ENCODE results near the gene ADGRD2. TPM values are rescaled to one million over a fixed set of nuclear protein-coding genes. Genes with fewer than 3 reads are reported as not detected.

ADGRD2 gene
- total RNA-seq, 1 experiment from 2014 or later, result not detected

- H3K9ac ChIP-seq (ENCODE audit: low read length), result no peak overlapping the region
- H3K4me2 ChIP-seq (ENCODE audit: low read depth, low read length, poor library complexity, severe bottlenecking), result no peak overlapping the region
- no peaks in the 10 kb centered on the region for H4K20me1 ChIP-seq (ENCODE audit: insufficient read depth, low read depth, low read length)
- H2AFZ ChIP-seq (ENCODE audit: low read length), result no peak overlapping the region
- no peak overlapping the region for H3K27ac ChIP-seq (ENCODE audit: low read length)
- H3K9me2 ChIP-seq (replicated peaks; ENCODE audit: insufficient read depth, low read length), result no peaks in the 10 kb centered on the region
- H3K36me3 ChIP-seq (ENCODE audit: insufficient read depth, low read length), result no peaks in the 10 kb centered on the region
- no peak overlapping the region for H3K4me3 ChIP-seq (ENCODE audit: low read length)
- H3K4me1 ChIP-seq (ENCODE audit: low read length), result no peaks in the 10 kb centered on the region
- H3K79me2 ChIP-seq (ENCODE audit: low read length), result no peaks in the 10 kb centered on the region
- no peak for DNase-seq
- H3K27me3 ChIP-seq (ENCODE audit: low read length), result no peaks in the 10 kb centered on the region
- no peaks in the 10 kb centered on the region for H3K9me3 ChIP-seq (ENCODE audit: low read length)
Measured at GRCh38 chr9:124500796-124501611, 50.8 kb downstream of the ADGRD2 start.

- H3K36me3 ChIP-seq (ENCODE audit: insufficient read depth, low read length), result no peaks in the 10 kb centered on the region
- H3K9me3 ChIP-seq (ENCODE audit: low read length), result no peaks in the 10 kb centered on the region
- H3K27me3 ChIP-seq (ENCODE audit: low read length), result no peaks in the 10 kb centered on the region
- no peaks in the 10 kb centered on the region for H3K9me2 ChIP-seq (replicated peaks; ENCODE audit: insufficient read depth, low read length)
- no peak overlapping the region for H3K9ac ChIP-seq (ENCODE audit: low read length)
- H2AFZ ChIP-seq (ENCODE audit: low read length), result no peak overlapping the region
- H3K4me3 ChIP-seq (ENCODE audit: low read length), result no peak overlapping the region
- H3K79me2 ChIP-seq (ENCODE audit: low read length), result no peaks in the 10 kb centered on the region
- no peak overlapping the region for H3K4me2 ChIP-seq (ENCODE audit: low read depth, low read length, poor library complexity, severe bottlenecking)
- no peak overlapping the region for H3K27ac ChIP-seq (ENCODE audit: low read length)
- DNase-seq, result no peak
- no peaks in the 10 kb centered on the region for H3K4me1 ChIP-seq (ENCODE audit: low read length)
- no peaks in the 10 kb centered on the region for H4K20me1 ChIP-seq (ENCODE audit: insufficient read depth, low read depth, low read length)
Measured at GRCh38 chr9:124501771-124502320, 51.6 kb downstream of the ADGRD2 start.

DNA sequence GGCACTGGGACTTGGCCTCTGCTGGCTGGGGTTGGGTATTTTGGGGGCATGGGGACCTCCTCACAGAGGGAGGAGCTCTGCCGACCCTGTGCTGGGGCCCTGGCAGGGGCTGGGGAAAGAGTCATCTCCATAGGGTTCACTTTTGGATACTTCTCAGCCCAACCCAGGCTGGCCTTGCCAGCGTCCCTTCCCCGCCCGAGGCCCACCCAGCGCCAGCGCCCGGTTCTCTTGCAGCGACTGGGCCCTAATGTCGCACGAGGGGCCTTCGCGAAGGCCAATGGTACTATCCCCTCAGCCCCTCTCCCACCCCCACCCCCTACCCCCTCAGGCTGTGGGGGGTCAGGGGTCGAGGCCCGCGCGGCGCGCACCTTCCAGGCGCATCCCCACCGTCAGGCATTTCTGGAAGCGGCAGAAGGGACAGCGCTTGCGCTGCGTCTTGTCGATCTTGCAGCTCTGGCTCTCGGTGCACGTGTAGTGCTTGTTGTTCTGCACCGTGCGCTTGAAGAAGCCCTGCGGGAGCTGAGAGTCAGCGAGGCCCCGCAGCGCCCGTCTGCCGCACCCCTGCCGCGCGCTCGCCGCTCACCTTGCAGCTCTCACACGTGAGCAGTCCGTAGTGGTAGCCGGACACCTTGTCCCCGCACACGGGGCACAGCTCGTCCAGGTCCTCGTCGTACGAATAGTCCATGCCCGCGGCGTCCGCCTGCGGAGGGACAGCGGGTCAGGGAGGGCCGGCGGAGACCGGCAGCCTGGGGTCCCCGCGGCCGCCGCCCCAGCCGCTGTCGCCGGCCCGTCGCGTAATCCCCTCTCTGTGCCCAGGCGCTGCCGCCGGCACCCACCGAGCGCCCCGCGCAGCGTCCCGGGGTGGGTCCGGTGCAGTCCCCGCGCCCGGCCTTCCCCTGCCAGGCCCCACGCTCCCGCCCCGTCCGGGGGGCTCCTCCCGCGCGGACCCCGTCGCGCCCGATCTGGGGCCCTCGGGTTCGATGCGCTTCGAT lies 52.8 kb downstream of the ADGRD2 start:
- Histone ChIP-seq H3K9me3 (ENCODE audit: low read length) (no peaks in the 10 kb centered on the region), H3K27ac (ENCODE audit: low read length) (no peak overlapping the region), H3K79me2 (ENCODE audit: low read length) (no peaks in the 10 kb centered on the region), H3K9ac (ENCODE audit: low read length) (no peak overlapping the region), H3K9me2 (replicated peaks; ENCODE audit: insufficient read depth, low read length) (no peaks in the 10 kb centered on the region), H3K4me1 (ENCODE audit: low read length) (no peaks in the 10 kb centered on the region), H3K4me2 (ENCODE audit: low read depth, low read length, poor library complexity, severe bottlenecking) (no peak overlapping the region), H4K20me1 (ENCODE audit: insufficient read depth, low read depth, low read length) (no peaks in the 10 kb centered on the region), H3K27me3 (ENCODE audit: low read length) (no peaks in the 10 kb centered on the region), H2AFZ (ENCODE audit: low read length) (no peak overlapping the region), H3K4me3 (ENCODE audit: low read length) (no peak overlapping the region), H3K36me3 (ENCODE audit: insufficient read depth, low read length) (no peaks in the 10 kb centered on the region)
- no peak for DNase-seq

- H3K4me3 ChIP-seq (ENCODE audit: low read length), result no peak overlapping the region
- no peaks in the 10 kb centered on the region for H3K79me2 ChIP-seq (ENCODE audit: low read length)
- no peaks in the 10 kb centered on the region for H3K27me3 ChIP-seq (ENCODE audit: low read length)
- no peak for DNase-seq
- no peak overlapping the region for H2AFZ ChIP-seq (ENCODE audit: low read length)
- H3K4me1 ChIP-seq (ENCODE audit: low read length), result no peaks in the 10 kb centered on the region
- H3K9me2 ChIP-seq (replicated peaks; ENCODE audit: insufficient read depth, low read length), result no peaks in the 10 kb centered on the region
- no peak overlapping the region for H3K4me2 ChIP-seq (ENCODE audit: low read depth, low read length, poor library complexity, severe bottlenecking)
- H3K27ac ChIP-seq (ENCODE audit: low read length), result no peak overlapping the region
- no peaks in the 10 kb centered on the region for H4K20me1 ChIP-seq (ENCODE audit: insufficient read depth, low read depth, low read length)
- no peaks in the 10 kb centered on the region for H3K9me3 ChIP-seq (ENCODE audit: low read length)
- H3K36me3 ChIP-seq (ENCODE audit: insufficient read depth, low read length), result no peaks in the 10 kb centered on the region
- H3K9ac ChIP-seq (ENCODE audit: low read length), result no peak overlapping the region
Measured at GRCh38 chr9:124503713-124504529, 53.7 kb downstream of the ADGRD2 start.

GRCh38 chr9:124504530-124505005 lies 54.3 kb downstream of the ADGRD2 start:
- H3K4me1 ChIP-seq (ENCODE audit: low read length), result no peaks in the 10 kb centered on the region
- H3K27me3 ChIP-seq (ENCODE audit: low read length), result no peaks in the 10 kb centered on the region
- no peak overlapping the region for H3K9ac ChIP-seq (ENCODE audit: low read length)
- no peaks in the 10 kb centered on the region for H3K9me2 ChIP-seq (replicated peaks; ENCODE audit: insufficient read depth, low read length)
- no peak overlapping the region for H3K4me3 ChIP-seq (ENCODE audit: low read length)
- H3K4me2 ChIP-seq (ENCODE audit: low read depth, low read length, poor library complexity, severe bottlenecking), result no peak overlapping the region
- H3K36me3 ChIP-seq (ENCODE audit: insufficient read depth, low read length), result no peaks in the 10 kb centered on the region
- no peak overlapping the region for H3K27ac ChIP-seq (ENCODE audit: low read length)
- no peaks in the 10 kb centered on the region for H3K9me3 ChIP-seq (ENCODE audit: low read length)
- no peaks in the 10 kb centered on the region for H3K79me2 ChIP-seq (ENCODE audit: low read length)
- no peaks in the 10 kb centered on the region for H4K20me1 ChIP-seq (ENCODE audit: insufficient read depth, low read depth, low read length)
- H2AFZ ChIP-seq (ENCODE audit: low read length), result no peak overlapping the region
- no peak for DNase-seq

DNA sequence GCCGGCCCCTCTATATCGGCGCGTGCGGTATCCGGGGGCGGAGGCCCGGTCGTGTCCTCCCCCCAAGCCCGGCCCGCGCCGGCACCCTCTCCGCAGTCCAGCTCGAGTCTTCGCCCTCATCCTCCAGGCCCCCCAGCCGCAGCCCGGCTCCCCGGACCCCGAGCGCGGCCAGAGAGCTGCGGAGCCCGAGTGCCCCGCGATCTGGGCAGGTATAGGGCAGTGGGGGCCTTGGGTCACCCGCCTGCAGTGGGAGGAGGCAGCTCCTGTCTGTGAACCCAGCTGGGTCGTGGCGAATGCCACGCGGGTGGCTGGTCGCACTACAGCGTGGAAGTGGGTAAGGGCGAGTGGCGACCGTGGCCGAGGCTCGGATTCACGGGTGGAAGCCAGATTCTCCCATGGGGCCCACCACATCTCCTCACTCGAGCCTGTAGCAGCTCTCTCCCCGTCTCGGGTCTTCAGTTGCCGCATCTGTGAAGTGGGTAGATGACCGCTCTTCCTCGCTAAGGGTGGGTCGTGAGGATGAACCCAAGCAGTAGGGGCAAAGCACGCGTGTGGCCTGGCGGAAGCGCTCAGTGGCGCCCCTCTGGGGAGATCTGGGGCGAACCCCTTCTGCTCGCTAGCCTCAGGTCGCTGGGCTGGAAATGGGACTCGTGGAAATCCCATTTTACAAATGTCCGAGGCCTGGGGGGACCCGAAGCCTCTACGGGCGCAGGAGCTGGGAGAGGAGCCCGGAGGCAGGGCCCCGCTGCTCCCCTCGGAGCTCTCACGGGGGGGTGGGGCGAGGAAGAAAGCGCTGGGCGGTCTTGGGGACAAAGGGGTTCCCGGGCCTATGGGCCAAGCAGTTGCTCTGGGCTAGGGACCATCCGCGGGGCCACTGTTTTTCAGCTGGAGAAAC lies 55.0 kb downstream of the ADGRD2 start:
- DNase-seq, result no peak
- Histone ChIP-seq H3K27ac (ENCODE audit: low read length) (no peak overlapping the region), H3K4me2 (ENCODE audit: low read depth, low read length, poor library complexity, severe bottlenecking) (no peak overlapping the region), H3K36me3 (ENCODE audit: insufficient read depth, low read length) (no peaks in the 10 kb centered on the region), H2AFZ (ENCODE audit: low read length) (no peak overlapping the region), H3K79me2 (ENCODE audit: low read length) (no peaks in the 10 kb centered on the region), H3K9me2 (replicated peaks; ENCODE audit: insufficient read depth, low read length) (no peaks in the 10 kb centered on the region), H4K20me1 (ENCODE audit: insufficient read depth, low read depth, low read length) (no peaks in the 10 kb centered on the region), H3K9ac (ENCODE audit: low read length) (no peak overlapping the region), H3K9me3 (ENCODE audit: low read length) (no peaks in the 10 kb centered on the region), H3K4me3 (ENCODE audit: low read length) (no peak overlapping the region), H3K27me3 (ENCODE audit: low read length) (no peaks in the 10 kb centered on the region), H3K4me1 (ENCODE audit: low read length) (no peaks in the 10 kb centered on the region)

DNA sequence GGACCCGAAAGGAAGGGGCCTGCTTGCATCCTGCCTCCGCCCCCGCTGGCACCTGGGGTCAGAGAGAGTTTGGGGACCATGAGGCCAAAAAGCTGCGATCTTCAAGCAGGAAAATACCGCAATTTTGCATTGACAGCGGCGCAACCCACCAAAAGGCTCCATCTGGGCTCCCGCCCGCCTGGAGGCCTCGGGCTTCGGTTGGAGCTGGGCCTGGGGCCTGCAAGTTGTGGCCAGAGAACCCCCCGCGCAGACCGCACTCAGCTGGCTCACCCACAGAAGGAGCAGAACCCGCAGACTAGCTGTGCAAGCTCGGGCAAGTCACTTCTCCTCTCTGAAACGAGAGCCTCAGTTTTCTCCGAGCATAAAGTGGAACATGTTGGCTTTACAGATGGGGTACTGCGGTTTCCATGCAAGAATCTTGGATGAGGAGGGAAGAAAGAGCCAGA lies 55.7 kb downstream of the ADGRD2 start:
- no peaks in the 10 kb centered on the region for H3K79me2 ChIP-seq (ENCODE audit: low read length)

More for the DNA sequence above, 55.7 kb downstream of the ADGRD2 start:
- H3K4me1 ChIP-seq (ENCODE audit: low read length), result no peaks in the 10 kb centered on the region
- H2AFZ ChIP-seq (ENCODE audit: low read length), result no peak overlapping the region
- no peaks in the 10 kb centered on the region for H3K9me3 ChIP-seq (ENCODE audit: low read length)
- H3K36me3 ChIP-seq (ENCODE audit: insufficient read depth, low read length), result no peaks in the 10 kb centered on the region
- H3K27me3 ChIP-seq (ENCODE audit: low read length), result no peaks in the 10 kb centered on the region
- H3K9ac ChIP-seq (ENCODE audit: low read length), result no peak overlapping the region
- H3K4me2 ChIP-seq (ENCODE audit: low read depth, low read length, poor library complexity, severe bottlenecking), result no peak overlapping the region
- no peaks in the 10 kb centered on the region for H4K20me1 ChIP-seq (ENCODE audit: insufficient read depth, low read depth, low read length)
- DNase-seq, result no peak
- H3K4me3 ChIP-seq (ENCODE audit: low read length), result no peak overlapping the region
- H3K9me2 ChIP-seq (replicated peaks; ENCODE audit: insufficient read depth, low read length), result no peaks in the 10 kb centered on the region
- no peak overlapping the region for H3K27ac ChIP-seq (ENCODE audit: low read length)

Measured in Karpas-422 (cell line).